ENCODE results near the gene FHAD1.

FHAD1 gene

DNA sequence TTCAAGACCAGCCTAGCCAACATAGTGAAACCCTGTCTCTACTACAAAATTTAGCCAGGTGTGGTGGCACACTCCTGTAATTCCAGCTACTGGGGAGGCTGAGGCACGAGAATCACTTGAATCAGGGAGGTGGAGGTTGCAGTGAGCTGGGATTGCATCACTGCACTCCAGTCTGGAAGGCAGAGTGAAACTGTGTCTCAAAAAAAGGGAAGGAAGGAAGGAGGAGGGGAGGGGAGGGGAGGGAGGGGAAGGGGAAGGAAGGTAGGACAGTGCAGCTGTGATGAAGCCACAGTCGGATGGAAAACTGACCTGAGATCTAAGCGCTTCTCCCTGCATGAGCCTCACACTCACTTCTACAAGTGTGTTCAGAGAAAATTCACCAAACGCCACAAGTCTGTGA is 22.0 kb upstream of the FHAD1 start:
- no peak overlapping the region for H3K4me3 ChIP-seq (ENCODE audit: low read depth, low read length)
- TF ChIP-seq, protein P1, sequence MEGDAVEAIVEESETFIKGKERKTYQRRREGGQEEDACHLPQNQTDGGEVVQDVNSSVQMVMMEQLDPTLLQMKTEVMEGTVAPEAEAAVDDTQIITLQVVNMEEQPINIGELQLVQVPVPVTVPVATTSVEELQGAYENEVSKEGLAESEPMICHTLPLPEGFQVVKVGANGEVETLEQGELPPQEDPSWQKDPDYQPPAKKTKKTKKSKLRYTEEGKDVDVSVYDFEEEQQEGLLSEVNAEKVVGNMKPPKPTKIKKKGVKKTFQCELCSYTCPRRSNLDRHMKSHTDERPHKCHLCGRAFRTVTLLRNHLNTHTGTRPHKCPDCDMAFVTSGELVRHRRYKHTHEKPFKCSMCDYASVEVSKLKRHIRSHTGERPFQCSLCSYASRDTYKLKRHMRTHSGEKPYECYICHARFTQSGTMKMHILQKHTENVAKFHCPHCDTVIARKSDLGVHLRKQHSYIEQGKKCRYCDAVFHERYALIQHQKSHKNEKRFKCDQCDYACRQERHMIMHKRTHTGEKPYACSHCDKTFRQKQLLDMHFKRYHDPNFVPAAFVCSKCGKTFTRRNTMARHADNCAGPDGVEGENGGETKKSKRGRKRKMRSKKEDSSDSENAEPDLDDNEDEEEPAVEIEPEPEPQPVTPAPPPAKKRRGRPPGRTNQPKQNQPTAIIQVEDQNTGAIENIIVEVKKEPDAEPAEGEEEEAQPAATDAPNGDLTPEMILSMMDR (IDR thresholded peaks at IDR 0.05; ENCODE audit: low read depth, low read length, missing control alignments) = no peak
- no peak for DNase-seq (ENCODE audit: low read depth)

DNA sequence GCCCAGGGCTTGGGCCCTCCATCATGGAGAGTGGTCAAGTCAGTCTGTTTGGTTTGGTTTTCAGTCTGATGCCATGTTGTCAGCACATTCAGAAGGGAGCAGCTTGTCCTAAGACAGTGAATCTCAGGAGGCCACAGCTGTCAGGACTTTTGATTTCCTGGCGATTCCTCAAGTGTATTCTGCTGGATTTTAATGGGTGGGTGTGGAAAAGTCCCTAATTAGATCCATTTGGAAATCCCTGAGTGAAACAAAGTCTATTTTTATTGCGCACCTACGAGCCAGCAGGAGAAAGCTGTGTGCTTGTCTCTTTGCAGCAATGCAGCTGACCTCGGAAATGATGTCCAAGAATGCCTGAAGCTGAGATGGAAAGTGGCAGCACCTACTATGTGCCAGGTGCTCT is 21.6 kb upstream of the FHAD1 start:
- no peak for DNase-seq (ENCODE audit: low read depth)
- TF ChIP-seq, protein P1 (IDR thresholded peaks at IDR 0.05; ENCODE audit: low read depth, low read length, missing control alignments) = no peak

GRCh38 chr1:15226388-15227255 is 20.4 kb upstream of the FHAD1 start:
- no peak overlapping the region for H3K4me3 ChIP-seq (ENCODE audit: low read depth, low read length)
- TF ChIP-seq, protein P1 (IDR thresholded peaks at IDR 0.05; ENCODE audit: low read depth, low read length, missing control alignments) = no peak
- DNase-seq (ENCODE audit: low read depth) = no peak

More for the DNA sequence above, 21.6 kb upstream of the FHAD1 start:
- no peak overlapping the region for H3K4me3 ChIP-seq (ENCODE audit: low read depth, low read length)

GRCh38 chr1:15229707-15230131 is 17.3 kb upstream of the FHAD1 start:
- H3K4me3 ChIP-seq (ENCODE audit: low read depth, low read length) = no peak overlapping the region
- TF ChIP-seq, protein P1 (IDR thresholded peaks at IDR 0.05; ENCODE audit: low read depth, low read length, missing control alignments) = no peak
- DNase-seq (ENCODE audit: low read depth) = no peak

DNA sequence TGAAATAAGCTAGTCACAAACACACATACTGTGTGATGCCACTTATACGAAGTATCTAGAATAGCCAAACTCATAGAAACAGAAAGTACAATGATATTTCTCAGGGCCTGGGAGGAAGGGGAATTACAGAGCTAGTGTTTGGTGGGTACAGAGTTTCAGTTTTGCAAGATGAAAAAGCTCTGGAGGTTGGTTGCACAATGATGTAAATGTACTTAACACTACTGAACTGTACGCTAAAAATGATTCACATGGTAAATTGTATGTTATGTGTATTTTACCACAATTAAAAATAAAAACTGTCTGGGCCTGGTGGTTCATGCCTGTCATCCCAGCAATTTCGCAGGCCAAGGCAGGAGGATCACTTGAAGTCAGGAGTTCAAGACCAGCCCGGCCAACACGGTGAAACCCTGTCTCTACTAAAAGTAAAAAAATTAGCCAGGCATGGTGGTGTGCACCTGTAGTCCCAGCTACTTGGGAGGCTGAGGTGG is 15.3 kb upstream of the FHAD1 start:
- no peak overlapping the region for H3K4me3 ChIP-seq (ENCODE audit: low read depth, low read length)
- TF ChIP-seq, protein P1 (IDR thresholded peaks at IDR 0.05; ENCODE audit: low read depth, low read length, missing control alignments) = no peak
- DNase-seq (ENCODE audit: low read depth) = peak; percentile 56

DNA sequence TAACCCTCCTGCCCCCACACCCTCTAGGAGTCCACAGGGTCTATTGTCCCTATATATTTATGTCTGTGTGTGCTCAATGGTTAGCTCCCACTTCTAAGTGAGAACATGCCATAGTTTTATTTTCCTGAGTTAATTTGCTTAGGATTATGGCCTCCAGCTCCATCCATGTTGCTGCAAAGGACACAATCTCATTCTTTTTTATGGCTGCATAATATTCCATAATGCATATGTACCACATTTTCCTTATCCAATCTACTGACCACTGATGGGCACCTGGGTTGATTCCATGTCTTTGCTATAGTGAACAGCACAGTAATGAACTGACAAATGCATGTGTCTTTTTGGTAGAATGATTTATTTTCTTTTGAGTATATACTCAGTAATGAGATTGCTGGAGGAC is 13.3 kb upstream of the FHAD1 start:
- TF ChIP-seq, protein P1 (IDR thresholded peaks at IDR 0.05; ENCODE audit: low read depth, low read length, missing control alignments) = no peak
- no peak for DNase-seq (ENCODE audit: low read depth)
- no peak overlapping the region for H3K4me3 ChIP-seq (ENCODE audit: low read depth, low read length)

Data from GM12864 (cell line).